Stomach (tissue), 9 donors: ENCODE measurements around the gene TOMM5. TPM values are rescaled to one million over a fixed set of nuclear protein-coding genes. Genes with fewer than 3 reads are reported as not detected.

Source experiments
- DNase-seq, 2 donors: peaks; one replicate each; pipeline versions ENCODE4 v3.0.0 to v3.0.0-alpha.2; 2013 to 2019
- H3K27ac ChIP-seq, 5 donors: fragments of 200-600 bp in 4 of 5; sonication (generic) in 4 of 5; one replicate each; pipeline ENCODE4 v1.5.1; 2013 to 2019; ENCODE audit warnings: mild to moderate bottlenecking in 1 of 5, moderate library complexity in 1 of 5
- H3K27me3 ChIP-seq, 3 donors: fragments of 200-600 bp; sonication (generic); one replicate each; pipeline ENCODE4 v1.5.1; 2017 to 2019; ENCODE audit warnings: mixed run types in 1 of 3
- H3K36me3 ChIP-seq, 4 donors: fragments of 200-600 bp; sonication (generic); 1 replicate in 3 of 4; 2 replicates in 1 of 4; pipeline ENCODE4 v1.5.1; 2016 to 2019
- H3K4me1 ChIP-seq, 4 donors: fragments of 200-600 bp; sonication (generic); one replicate each; pipeline ENCODE4 v1.5.1; 2016 to 2019
- H3K4me3 ChIP-seq, 4 donors: fragments of 200-600 bp; sonication (generic) in 3 of 4; one replicate each; pipeline ENCODE4 v1.5.1; 2016 to 2019; ENCODE audit warnings: mild to moderate bottlenecking in 1 of 4
- H3K9me3 ChIP-seq, 4 donors: fragments of 200-600 bp; sonication (generic); one replicate each; pipeline ENCODE4 v1.5.1; 2016 to 2019
- EP300 ChIP-seq: sonication (generic); formaldehyde crosslinking; IDR thresholded peaks from one replicate; pipeline ENCODE4 v1.6.1; 2017; ENCODE audit warnings: antibody characterized with exemption
- POLR2A ChIP-seq, 4 donors: fragments of 450-650 bp; IDR thresholded peaks; one replicate each; pipeline ENCODE4 v1.6.1; 2016; ENCODE audit warnings: antibody characterized with exemption in 4 of 4, control low read depth in 2 of 4, mild to moderate bottlenecking in 1 of 4, moderate library complexity in 1 of 4
- POLR2AphosphoS5 ChIP-seq, 3 donors: sonication (generic); formaldehyde crosslinking; IDR thresholded peaks; one replicate each; pipeline ENCODE4 v1.6.1; 2016; ENCODE audit warnings: antibody characterized with exemption in 3 of 3
- WGBS, 5 donors: extraction: QIAGEN DNeasy Blood & Tissue Kit in 3 of 5; methylation state at CpG; one replicate each; pipeline versions ENCODE4 v1.1.5 to v1.1.7; 2013 to 2018; 5-methylcytosine and 5-hydroxymethylcytosine counted together
- intact Hi-C: fragments of 100-400 bp; cut with DNase I; formaldehyde crosslinking; loops from one replicate; pipeline ENCODE4 v1.15.1; 2023; ENCODE audit warnings: low total_unique reads
- polyA plus RNA-seq, 3 donors: library from polyadenylated mRNA; stranded (reverse); fragments of 200-250 nt; gene quantifications; one replicate each; pipeline ENCODE4 v1.2.3, GENCODE V29; 2013
- total RNA-seq, 5 donors: library from RNA; depleted of rRNA; stranded (reverse); fragments of >200 nt; gene quantifications; one replicate each; pipeline versions ENCODE4 v1.1.0 to v1.2.3, GENCODE V29; 2014 to 2016
- TF ChIP-seq, protein P1 (sequence below), 7 experiments: fragments of 450-650 bp in 4 of 7; fragments of 200-600 bp in 3 of 7; sonication (generic) in 3 of 7; IDR thresholded peaks; one replicate each; pipeline ENCODE4 v1.5.1; 2016 to 2019; ENCODE audit warnings: antibody characterized with exemption in 7 of 7, control low read depth in 2 of 7, mild to moderate bottlenecking in 1 of 7
- donor health status: healthy with polysubstance abuse.
- donor health status: Bipolar disorder and iron deficiency.
- donor health status: healthy.

TOMM5 gene
- total and polyA plus RNA-seq, 8 donors, result 29.3 to 173 (median 113) TPM

DNA sequence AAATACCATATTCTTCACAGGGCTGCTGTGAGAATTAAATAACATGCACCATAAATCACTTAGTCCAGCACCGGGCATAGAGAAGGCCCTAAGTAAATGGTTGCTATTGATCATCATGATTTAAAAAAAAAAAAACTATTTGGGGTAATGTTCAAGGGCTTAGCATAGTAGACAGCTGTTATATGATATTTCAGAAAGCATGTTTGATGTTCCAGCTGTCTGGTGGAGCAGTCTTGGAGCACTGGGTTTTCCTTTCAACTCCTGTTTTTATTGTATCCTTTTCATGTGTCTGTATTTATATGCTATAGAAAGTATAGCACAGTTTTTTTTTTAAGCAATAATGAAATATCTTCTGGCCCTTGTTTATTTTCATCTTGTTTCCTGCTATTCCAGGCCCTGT is 28.0 kb upstream of the TOMM5 start:
- Histone ChIP-seq H3K27ac (no peak overlapping the region), H3K36me3 (no peaks in the 10 kb centered on the region), H3K4me1 (no peaks in the 10 kb centered on the region), H3K4me3 (no peak overlapping the region), H3K9me3 (no peaks in the 10 kb centered on the region), H3K27me3 (peaks cover 0 to 12% (median 0%) of the 10 kb centered on the region in 3 donors)
- WGBS, 5 donors, result 75 to 89% (median 83%) methylated on average over 1 of the region's 1 CpG
- intact Hi-C loops, result no loop called here
- TF ChIP-seq, protein P1, sequence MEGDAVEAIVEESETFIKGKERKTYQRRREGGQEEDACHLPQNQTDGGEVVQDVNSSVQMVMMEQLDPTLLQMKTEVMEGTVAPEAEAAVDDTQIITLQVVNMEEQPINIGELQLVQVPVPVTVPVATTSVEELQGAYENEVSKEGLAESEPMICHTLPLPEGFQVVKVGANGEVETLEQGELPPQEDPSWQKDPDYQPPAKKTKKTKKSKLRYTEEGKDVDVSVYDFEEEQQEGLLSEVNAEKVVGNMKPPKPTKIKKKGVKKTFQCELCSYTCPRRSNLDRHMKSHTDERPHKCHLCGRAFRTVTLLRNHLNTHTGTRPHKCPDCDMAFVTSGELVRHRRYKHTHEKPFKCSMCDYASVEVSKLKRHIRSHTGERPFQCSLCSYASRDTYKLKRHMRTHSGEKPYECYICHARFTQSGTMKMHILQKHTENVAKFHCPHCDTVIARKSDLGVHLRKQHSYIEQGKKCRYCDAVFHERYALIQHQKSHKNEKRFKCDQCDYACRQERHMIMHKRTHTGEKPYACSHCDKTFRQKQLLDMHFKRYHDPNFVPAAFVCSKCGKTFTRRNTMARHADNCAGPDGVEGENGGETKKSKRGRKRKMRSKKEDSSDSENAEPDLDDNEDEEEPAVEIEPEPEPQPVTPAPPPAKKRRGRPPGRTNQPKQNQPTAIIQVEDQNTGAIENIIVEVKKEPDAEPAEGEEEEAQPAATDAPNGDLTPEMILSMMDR (IDR thresholded peaks at IDR 0.05), result no peak
- no peak for TF ChIP-seq POLR2AphosphoS5 (IDR thresholded peaks at IDR 0.05)
- TF ChIP-seq POLR2A (IDR thresholded peaks at IDR 0.05), result no peak
- no peak for TF ChIP-seq EP300
- no peak for DNase-seq

DNA sequence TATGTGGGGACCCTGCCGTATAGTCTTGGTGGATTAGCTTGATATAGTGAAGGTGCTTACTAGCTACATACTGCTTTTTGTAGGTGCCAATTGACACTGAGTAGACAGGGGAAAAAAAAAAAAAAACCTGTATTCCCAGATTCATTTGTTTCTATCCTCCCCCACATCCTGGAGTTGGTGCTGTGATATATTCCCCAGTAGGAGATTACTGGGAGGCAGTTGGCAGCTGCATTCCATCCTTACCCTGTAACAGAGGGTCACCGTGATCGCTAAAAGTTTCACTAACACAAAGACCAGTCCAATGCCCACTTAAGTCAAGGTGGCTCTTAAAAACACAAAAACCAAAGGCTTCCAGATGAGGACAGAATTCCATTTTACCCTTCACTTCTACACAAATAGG is 27.4 kb upstream of the TOMM5 start:
- H3K27me3 ChIP-seq, result peaks cover 0 to 11% (median 0%) of the 10 kb centered on the region in 3 donors
- WGBS, 5 donors, result 83 to 90% (median 86%) methylated on average over 3 of the region's 3 CpGs
- TF ChIP-seq POLR2AphosphoS5 (IDR thresholded peaks at IDR 0.05) (no peak), POLR2A (IDR thresholded peaks at IDR 0.05) (no peak), EP300 (no peak)
- TF ChIP-seq, protein P1 (IDR thresholded peaks at IDR 0.05), result no peak
- no peak overlapping the region for H3K4me3 ChIP-seq
- no peak overlapping the region for H3K27ac ChIP-seq
- no peaks in the 10 kb centered on the region for H3K9me3 ChIP-seq
- no peaks in the 10 kb centered on the region for H3K4me1 ChIP-seq
- no peaks in the 10 kb centered on the region for H3K36me3 ChIP-seq
- intact Hi-C loops, result no loop called here
- DNase-seq, result no peak

DNA sequence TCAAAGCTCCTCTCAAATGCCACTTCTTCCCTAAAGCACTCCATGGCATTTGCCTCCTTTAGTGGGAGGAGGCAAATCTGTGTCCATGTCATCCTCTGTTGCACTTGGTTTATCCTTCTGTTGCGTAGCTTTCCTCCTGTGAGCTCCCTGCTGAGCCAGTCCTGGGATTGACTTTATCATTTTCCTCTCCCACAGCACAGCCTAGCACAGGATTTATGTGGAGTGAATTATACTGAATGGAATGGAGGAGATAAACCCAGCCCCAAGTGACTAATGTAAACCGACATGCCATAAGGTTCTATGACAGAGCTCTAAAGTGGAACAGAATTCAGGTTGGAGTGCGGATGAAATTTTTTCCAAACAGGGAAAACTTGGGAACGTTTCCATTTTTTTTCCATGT is 26.4 kb upstream of the TOMM5 start:
- no peaks in the 10 kb centered on the region for H3K9me3 ChIP-seq
- no peak overlapping the region for H3K4me3 ChIP-seq
- intact Hi-C loops, result no loop called here
- H3K36me3 ChIP-seq, result no peaks in the 10 kb centered on the region
- WGBS, 5 donors, result 83 to 88% (median 87%) methylated on average over 4 of the region's 4 CpGs
- no peak overlapping the region for H3K27ac ChIP-seq
- peaks cover 0 to 11% (median 0%) of the 10 kb centered on the region in 3 donors for H3K27me3 ChIP-seq
- no peaks in the 10 kb centered on the region for H3K4me1 ChIP-seq
- DNase-seq, result no peak
- TF ChIP-seq POLR2A (IDR thresholded peaks at IDR 0.05), result no peak

DNA sequence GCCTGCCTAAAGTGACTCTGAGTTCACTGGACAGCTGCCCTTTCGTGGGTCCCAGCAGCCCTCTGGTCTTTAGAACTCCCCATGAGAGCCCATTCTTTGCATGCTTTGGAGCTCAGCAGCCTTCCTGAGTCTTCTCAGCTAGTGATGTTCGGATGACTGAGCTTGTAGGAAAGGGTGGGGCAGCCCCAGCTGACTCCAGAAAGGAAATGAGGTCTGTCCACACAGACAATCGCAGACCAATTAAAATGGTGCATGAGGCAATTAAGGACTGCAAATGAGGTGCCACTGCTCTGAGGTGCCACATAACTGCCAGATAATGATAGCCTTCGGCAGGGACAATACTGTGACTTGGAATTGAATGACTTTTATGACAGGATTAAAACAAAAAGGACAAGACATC is 25.4 kb upstream of the TOMM5 start:
- intact Hi-C loops, result no loop called here
- no peak for TF ChIP-seq POLR2AphosphoS5 (IDR thresholded peaks at IDR 0.05)
- TF ChIP-seq POLR2A (IDR thresholded peaks at IDR 0.05), result no peak
- TF ChIP-seq, protein P1 (IDR thresholded peaks at IDR 0.05), result no peak
- no peak for TF ChIP-seq EP300

DNA sequence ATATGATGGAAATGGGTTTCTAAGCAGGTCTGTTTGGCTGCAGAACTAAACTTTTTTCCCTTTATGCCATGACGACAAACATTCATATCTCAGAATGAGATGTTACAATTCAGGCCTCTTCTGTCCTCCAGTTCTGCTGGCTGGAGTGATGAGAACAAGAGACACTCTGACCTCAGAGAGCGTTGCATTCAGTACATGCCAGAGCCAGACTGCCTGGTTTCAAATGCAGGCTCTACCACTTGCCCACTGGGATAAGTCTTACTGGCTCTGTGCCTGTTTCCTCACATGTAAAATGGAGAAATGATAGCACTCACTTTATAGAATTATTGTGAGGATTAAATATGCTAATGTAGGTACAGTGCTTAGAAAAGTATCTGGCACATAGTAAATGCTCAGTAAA is 24.8 kb upstream of the TOMM5 start:
- Histone ChIP-seq H3K27me3 (peaks cover 0 to 14% (median 0%) of the 10 kb centered on the region in 3 donors), H3K36me3 (no peaks in the 10 kb centered on the region), H3K9me3 (no peaks in the 10 kb centered on the region), H3K4me3 (no peak overlapping the region), H3K27ac (no peak overlapping the region), H3K4me1 (no peaks in the 10 kb centered on the region)
- DNase-seq, result no peak
- intact Hi-C loops, result no loop called here
- TF ChIP-seq, protein P1 (IDR thresholded peaks at IDR 0.05), result no peak
- 83 to 88% (median 85%) methylated on average over 2 of the region's 2 CpGs for WGBS, 5 donors

More for the DNA sequence above, 25.4 kb upstream of the TOMM5 start:
- H3K36me3 ChIP-seq, result no peaks in the 10 kb centered on the region
- no peak overlapping the region for H3K4me3 ChIP-seq
- H3K27me3 ChIP-seq, result peaks cover 0 to 11% (median 0%) of the 10 kb centered on the region in 3 donors
- WGBS, 5 donors, result 40 to 56% (median 54%) methylated on average over 4 of the region's 4 CpGs
- no peak for DNase-seq
- H3K27ac ChIP-seq, result no peak overlapping the region
- H3K4me1 ChIP-seq, result no peaks in the 10 kb centered on the region
- H3K9me3 ChIP-seq, result no peaks in the 10 kb centered on the region
